Pancreas (tissue), 10 donors: Measurements from ENCODE around the gene KAZN. TPM values are rescaled to one million over a fixed set of nuclear protein-coding genes. Genes with fewer than 3 reads are reported as not detected.
A peak's percentile ranks its signal among the peaks of the same experiment; 100 is the strongest.

Source experiments
- ATAC-seq, 4 donors: fragments of 200-7000 bp; cut with Tn5 transposase; one replicate each; pipeline versions ENCODE4 v1.8.0 to v1.9.1; 2020; ENCODE audit warnings: mild to moderate bottlenecking in 4 of 4, moderate library complexity in 4 of 4
- DNase-seq, 6 donors: peaks; one replicate each; pipeline ENCODE4 v3.0.0-alpha.2; 2020
- FAIRE-seq: peaks from 2 replicates; lab custom pipeline; 2012; peaks lifted over from hg19 to GRCh38; lab: Jason Lieb, UNC
- H3K27ac ChIP-seq, 4 donors: fragments of 200-600 bp; sonication (generic); 1 replicate in 3 of 4; 2 replicates in 1 of 4; pipeline versions ENCODE4 v1.5.0 to v1.8.0; 2020
- H3K27me3 ChIP-seq, 4 donors: fragments of 200-600 bp; one replicate each; pipeline ENCODE4 v1.8.0; 2021
- H3K36me3 ChIP-seq, 3 donors: fragments of 200-600 bp; sonication (generic) in 1 of 3; one replicate each; pipeline versions ENCODE4 v1.5.0 to v1.8.0; 2020 to 2021
- H3K4me1 ChIP-seq, 3 donors: fragments of 200-600 bp; one replicate each; pipeline ENCODE4 v1.8.0; 2021
- H3K4me3 ChIP-seq, 4 donors: fragments of 200-600 bp; sonication (generic) in 2 of 4; one replicate each; pipeline versions ENCODE4 v1.5.0 to v1.8.0; 2020 to 2021
- H3K9me3 ChIP-seq, 4 donors: fragments of 200-600 bp; one replicate each; pipeline ENCODE4 v1.8.0; 2021
- CTCF ChIP-seq, 4 donors: fragments of 200-600 bp; sonication (generic) in 3 of 4; IDR thresholded peaks; one replicate each; pipeline versions ENCODE4 v1.5.0 to v1.8.0; 2021; ENCODE audit warnings: antibody characterized with exemption in 4 of 4
- WGBS, 2 donors: extraction: QIAGEN DNeasy Blood & Tissue Kit; methylation state at CpG; one replicate each; pipeline ENCODE4 v1.1.7; 2013; 5-methylcytosine and 5-hydroxymethylcytosine counted together
- intact Hi-C, 3 donors: fragments of 100-400 bp; cut with DNase I; formaldehyde crosslinking; loops; one replicate each; pipeline versions ENCODE4 v1.11.1 to v1.14.2; 2022
- polyA plus RNA-seq, 2 donors: library from polyadenylated mRNA; stranded (reverse); fragments of 200-250 nt; gene quantifications; one replicate each; pipeline ENCODE4 v1.2.3, GENCODE V29; 2013
- total RNA-seq, 6 donors: library from RNA; stranded (reverse); fragmentation: NEBNext Ultra II Directional in 4 of 6; extraction: Animal tissue kit (Norgen Biotek cat#: 25700) in 4 of 6; gene quantifications; one replicate each; pipeline versions ENCODE4 v1.2.1 to v1.2.4, GENCODE V29; 2021 to 2023
- donor health status: healthy with polysubstance abuse.
- donor health status: DM: no; HTN: no; CAD: no; lungs with moderate emphysema.
- donor health status: DM: no; HTN: no; CAD: no.
- donor health status: control.
- donor health status: control.
- donor health status: Bipolar disorder and iron deficiency.
- donor health status: DM: yes; HTN: yes; CAD: no.
- donor health status: DM: no; HTN: no; CAD: no.
- donor health status: DM: no; HTN: no; CAD: no.
- donor health status: DM: yes; HTN: yes; CAD: no.

The KAZN gene
- total and polyA plus RNA-seq, 8 donors: 2.4 to 6.0 (median 4.1) TPM

DNA sequence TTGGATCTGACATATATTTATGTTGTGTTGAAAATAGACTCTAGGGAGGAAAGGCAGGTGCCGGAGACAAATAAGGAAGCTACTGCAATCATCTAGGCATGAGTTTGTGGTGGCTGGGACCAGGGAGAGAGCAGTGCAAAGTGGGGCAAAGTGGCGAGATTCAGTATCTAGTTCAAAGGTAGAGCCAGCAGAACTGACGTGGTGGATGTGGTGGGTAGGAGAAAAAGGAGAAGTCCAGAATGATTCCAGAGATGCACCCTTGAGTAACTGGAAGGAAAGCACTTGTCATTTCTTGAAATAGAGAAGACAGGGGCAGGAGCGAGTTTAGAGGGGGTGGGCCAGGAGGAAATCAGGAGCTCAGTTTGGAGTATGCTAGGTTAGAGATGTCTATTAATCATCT, 275.2 kb downstream of the KAZN start:
- H3K27me3 ChIP-seq: no peaks in the 10 kb centered on the region
- WGBS, 2 donors: 89 to 90% methylated on average over 4 of the region's 4 CpGs
- ATAC-seq (no peak), DNase-seq (no peak), FAIRE-seq (no peak)
- H3K9me3 ChIP-seq: no peaks in the 10 kb centered on the region
- H3K27ac ChIP-seq: no peak overlapping the region
- no peak overlapping the region for H3K4me3 ChIP-seq
- no peaks in the 10 kb centered on the region for H3K36me3 ChIP-seq
- intact Hi-C loops: no loop called here
- H3K4me1 ChIP-seq: peaks cover 0 to 21% (median 8%) of the 10 kb centered on the region in 3 donors
- no peak for TF ChIP-seq CTCF (IDR thresholded peaks at IDR 0.05)

DNA sequence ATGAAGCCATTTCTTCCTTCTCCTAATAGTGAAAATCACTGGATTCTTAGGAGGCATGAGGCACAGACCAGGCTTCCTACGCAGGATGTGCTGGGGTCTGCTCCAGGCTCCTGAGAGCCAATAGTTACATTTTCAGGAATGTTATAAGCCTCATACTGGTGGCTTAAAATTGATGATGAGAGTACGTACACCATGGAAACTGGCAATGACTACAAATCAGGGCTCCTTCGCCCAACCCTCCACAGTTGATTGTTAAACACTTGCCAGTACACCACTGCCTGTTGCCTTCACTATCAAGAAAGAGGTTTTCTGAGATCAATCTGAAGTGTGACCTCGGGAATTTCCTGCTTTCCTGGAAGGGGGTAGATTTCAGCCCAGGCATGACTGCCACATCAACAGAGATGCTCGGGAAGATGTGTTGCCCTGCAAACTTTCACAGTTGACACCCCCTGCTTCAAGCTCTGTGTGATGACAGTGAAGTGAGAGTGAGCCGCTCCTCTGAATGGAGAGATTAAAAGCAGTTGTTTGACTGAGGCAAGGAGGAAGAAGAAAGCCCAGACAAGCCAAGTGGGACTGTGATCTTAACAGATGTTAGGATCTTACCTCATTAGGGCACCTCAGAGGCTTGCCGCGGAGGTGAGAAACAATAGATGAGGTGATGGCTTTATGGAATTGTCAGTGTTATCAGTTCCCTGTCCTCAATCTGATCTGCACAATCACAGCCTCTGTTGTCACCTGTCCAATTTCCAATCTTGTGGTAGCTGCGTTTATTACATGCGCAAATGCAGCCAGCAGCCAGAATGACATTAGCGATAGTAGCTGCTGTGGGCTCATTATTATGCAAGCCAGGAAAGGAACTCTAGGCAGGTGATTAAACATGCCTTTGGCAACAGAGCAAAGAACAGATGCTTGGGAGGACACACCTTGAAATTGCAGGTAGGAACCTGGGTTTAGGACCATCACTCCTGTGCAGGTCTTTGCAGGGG, 277.3 kb downstream of the KAZN start:
- intact Hi-C loops: no loop called here
- Histone ChIP-seq H3K27ac (peak overlapping the region in 1 of 4 donors; percentile 3), H3K4me3 (no peak overlapping the region), H3K36me3 (no peaks in the 10 kb centered on the region), H3K9me3 (no peaks in the 10 kb centered on the region), H3K27me3 (no peaks in the 10 kb centered on the region), H3K4me1 (peaks cover 4 to 27% (median 23%) of the 10 kb centered on the region in 3 donors)
- TF ChIP-seq CTCF (IDR thresholded peaks at IDR 0.05): no peak
- ATAC-seq (peak; percentile 76 to 85 (median 81)), FAIRE-seq (no peak), DNase-seq (peak in 3 of 6 donors; percentile 41 to 62 (median 61))
- 18 to 21% methylated on average over 11 of the region's 11 CpGs for WGBS, 2 donors

DNA sequence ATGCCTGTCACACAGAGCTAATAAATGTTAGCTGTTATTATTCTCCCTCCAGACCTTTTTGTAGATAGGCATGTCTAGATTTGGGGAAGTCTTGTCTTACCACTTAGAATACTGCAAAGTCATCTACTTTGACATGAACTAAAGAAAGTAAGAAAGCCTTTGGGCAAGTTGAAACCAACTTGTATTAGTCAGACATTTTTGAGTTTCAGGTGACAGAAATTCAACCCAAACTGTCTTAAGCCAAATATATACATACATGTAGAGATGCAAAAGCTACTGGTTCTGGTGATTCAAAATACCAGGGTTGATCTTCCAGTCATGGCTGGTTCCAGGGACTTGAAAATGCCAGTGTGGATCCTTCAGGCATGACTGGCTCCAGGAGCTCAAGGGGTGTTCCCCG, 278.3 kb downstream of the KAZN start:
- no peak for DNase-seq

GRCh38 chr1:14877224-14877623, 278.7 kb downstream of the KAZN start:
- 90 to 97% methylated on average over 3 of the region's 3 CpGs for WGBS, 2 donors
- no peak for TF ChIP-seq CTCF (IDR thresholded peaks at IDR 0.05)
- no peaks in the 10 kb centered on the region for H3K36me3 ChIP-seq
- ATAC-seq: no peak
- no peaks in the 10 kb centered on the region for H3K9me3 ChIP-seq
- no peak for DNase-seq
- H3K4me3 ChIP-seq: no peak overlapping the region
- peaks cover 10 to 34% (median 32%) of the 10 kb centered on the region in 3 donors for H3K4me1 ChIP-seq
- intact Hi-C loops: no loop called here
- no peak for FAIRE-seq
- no peak overlapping the region for H3K27ac ChIP-seq
- H3K27me3 ChIP-seq: no peaks in the 10 kb centered on the region

More for the DNA sequence above, 278.3 kb downstream of the KAZN start:
- no peak for FAIRE-seq
- H3K27me3 ChIP-seq: no peaks in the 10 kb centered on the region
- H3K4me1 ChIP-seq: peaks cover 9 to 34% (median 30%) of the 10 kb centered on the region in 3 donors
- H3K36me3 ChIP-seq: no peaks in the 10 kb centered on the region
- 98 to 100% methylated on average over 1 of the region's 1 CpG for WGBS, 2 donors
- no peak for TF ChIP-seq CTCF (IDR thresholded peaks at IDR 0.05)
- intact Hi-C loops: no loop called here
- H3K9me3 ChIP-seq: no peaks in the 10 kb centered on the region
- H3K27ac ChIP-seq: no peak overlapping the region
- no peak for ATAC-seq
- no peak overlapping the region for H3K4me3 ChIP-seq

DNA sequence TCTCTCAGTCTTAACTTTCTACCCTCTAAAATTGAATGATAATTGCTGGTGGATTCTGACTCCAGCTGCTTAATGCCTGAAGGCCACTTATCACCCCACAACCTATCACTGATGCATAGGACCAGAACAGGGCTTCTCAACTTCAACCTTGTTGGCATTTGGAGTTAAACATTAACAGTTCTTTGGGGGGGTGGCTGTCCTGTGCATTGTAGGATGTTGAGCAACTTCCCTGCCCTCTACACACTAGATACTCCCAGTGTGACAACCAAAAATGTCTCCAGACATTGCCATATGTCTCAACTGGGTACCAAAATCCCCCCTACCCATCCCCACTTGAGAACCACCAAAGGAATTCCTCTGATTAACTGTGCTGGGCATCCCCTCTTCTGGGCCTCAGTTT, 279.6 kb downstream of the KAZN start:
- H3K4me3 ChIP-seq: no peak overlapping the region
- no peak for FAIRE-seq
- ATAC-seq: no peak
- DNase-seq: no peak
- intact Hi-C loops: no loop called here
- no peaks in the 10 kb centered on the region for H3K36me3 ChIP-seq
- TF ChIP-seq CTCF (IDR thresholded peaks at IDR 0.05): no peak
- no peak overlapping the region for H3K27ac ChIP-seq
- H3K9me3 ChIP-seq: no peaks in the 10 kb centered on the region
- H3K4me1 ChIP-seq: peaks cover 10 to 34% (median 34%) of the 10 kb centered on the region in 3 donors
- no peaks in the 10 kb centered on the region for H3K27me3 ChIP-seq
